ENCODE results near the gene MINAR2. TPM values are rescaled to one million over a fixed set of nuclear protein-coding genes. Genes with fewer than 3 reads are reported as not detected.

The MINAR2 gene
- total and polyA plus RNA-seq, 2 donors = 0.03 to 0.42 TPM

DNA sequence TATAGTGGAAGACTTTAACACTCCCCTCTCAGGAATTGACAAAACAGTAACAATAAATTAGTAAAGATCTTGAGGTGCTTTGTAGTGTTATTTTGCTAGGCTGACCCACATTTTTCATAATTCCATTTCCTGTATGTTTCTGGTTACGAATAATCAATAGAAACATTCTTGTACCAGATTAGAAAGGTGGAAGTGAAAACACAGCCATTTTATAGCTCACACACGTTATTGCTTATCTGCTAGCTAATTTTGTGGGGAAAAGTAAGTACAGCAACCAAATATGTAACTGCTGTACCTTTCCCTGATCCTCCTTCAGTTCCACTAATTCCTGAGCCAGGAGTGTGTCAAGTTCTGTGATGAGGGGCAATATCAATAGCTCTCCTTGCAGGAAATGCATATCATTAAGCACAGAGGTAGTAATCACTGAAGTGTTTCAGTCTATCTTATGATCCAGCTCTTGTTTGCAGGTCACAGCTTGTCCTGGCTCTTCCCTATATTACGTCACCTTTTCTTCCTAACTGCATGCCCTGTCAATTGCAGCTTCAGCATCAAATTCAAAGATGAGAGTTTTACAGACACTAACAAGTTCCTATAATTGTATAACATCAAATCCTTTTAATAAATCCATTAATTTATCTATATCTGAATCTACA, 59.4 kb downstream of the MINAR2 start:
- DNase-seq (ENCODE audit: extremely low spot score) = no peak
- H3K4me3 ChIP-seq (ENCODE audit: low read depth, low read length) = no peak overlapping the region
- H3K4me1 ChIP-seq (ENCODE audit: insufficient read depth) = no peaks in the 10 kb centered on the region
- 66% methylated on average over 3 of the region's 3 CpGs for WGBS
- H3K36me3 ChIP-seq (ENCODE audit: insufficient read depth) = no peaks in the 10 kb centered on the region
- no peak overlapping the region for H3K27ac ChIP-seq (ENCODE audit: low read depth)

Other genes starting within 250 kb of the MINAR2 start
- 23.4 TPM for gene CHSY3, start 156.4 kb downstream of the MINAR2 start, total RNA-seq
- gene CHSY3, start 156.4 kb downstream of the MINAR2 start, polyA plus RNA-seq = 3.2 TPM